Measurements from ENCODE around the gene ELAVL1.
A peak's percentile ranks its signal among the peaks of the same experiment; 100 is the strongest.
"Not testable (repeated sequence)": the region's sequence is repeated elsewhere in the genome, so short reads cannot be mapped to it uniquely, and the experiment has no call there.

The ELAVL1 gene

DNA sequence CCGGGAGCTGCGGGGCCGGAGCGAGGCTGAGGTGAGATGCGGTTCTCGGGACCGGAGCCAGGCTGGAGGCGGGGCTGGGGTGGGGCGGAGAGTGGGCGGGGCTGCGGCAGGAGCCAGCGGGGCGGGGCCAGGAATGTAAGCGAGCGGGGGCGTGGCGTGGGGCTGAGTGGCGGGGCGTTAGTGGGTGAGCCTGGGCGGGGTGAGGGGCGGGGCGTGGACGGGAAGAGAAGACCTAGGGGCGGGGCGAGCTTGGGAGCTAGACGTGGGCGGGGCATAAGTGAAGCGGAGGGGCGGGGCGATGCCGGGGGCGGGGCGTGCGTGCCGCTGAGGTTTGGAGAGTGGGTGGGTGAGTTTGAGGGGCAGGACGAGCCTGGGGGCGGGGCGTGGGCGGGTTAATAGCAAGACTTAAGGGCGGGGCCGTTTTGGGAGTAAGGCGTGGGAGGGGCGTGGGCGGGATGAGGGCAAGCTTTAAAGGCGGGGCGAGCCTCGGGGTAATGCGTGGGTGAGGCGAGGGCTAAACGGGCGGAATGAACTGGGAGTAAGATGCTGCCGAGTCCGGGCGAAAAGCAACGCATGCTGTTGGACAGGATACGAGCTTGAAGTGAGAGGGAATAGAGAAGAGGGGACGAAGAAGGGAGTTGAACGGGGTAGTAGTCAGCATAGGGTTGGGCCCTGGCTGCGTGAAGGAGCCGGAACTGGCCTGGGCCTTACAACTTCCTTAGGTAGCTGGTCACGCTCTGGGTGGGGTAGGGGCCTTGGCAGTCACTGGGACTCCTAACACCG, 84.7 kb downstream of the ELAVL1 start:
- peak; percentile 100 for DNase-seq

DNA sequence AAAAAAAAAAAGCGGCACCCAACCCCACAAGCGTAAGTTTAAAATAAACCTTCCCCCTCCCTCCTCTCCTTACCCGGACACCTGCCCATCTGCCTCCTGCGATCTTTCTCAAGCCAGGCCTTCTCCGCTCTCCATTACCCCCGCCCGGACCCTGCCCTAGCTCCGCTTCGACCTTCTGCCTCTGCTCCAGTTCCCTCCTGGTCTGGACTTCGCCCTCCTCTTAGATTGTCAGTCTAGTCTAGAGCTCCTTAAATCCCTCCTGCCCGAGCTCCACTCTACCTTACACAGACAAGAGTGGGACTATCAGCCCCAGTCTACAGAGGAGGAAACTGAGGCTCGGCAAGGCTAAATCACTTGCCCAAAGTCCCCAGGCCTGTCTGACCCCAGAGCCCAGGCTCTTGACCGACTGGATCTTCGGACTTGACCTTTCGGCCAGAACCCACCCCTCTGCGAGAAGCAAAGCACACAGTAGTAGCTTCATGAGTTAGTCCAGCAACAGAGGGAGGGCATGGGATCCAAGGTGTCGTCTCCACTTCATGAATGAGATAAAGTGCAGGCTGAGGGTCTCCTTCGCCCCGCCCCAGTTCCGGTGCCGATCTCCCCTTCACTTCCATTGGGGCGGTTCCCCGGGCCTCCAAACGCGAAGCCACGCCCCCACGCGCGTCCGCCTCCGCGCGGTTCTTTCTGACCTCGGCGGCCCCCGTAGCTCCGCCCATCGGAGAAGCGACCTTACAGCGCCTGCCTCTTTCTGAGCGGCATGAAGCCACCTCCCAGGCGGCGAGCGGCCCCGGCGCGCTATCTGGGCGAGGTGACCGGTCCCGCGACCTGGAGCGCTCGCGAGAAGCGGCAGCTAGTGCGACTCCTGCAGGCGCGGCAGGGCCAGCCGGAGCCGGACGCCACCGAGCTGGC, 85.6 kb downstream of the ELAVL1 start, which contains the start of gene SNAPC2:
SNAPC2 (plus strand) TSS at position 729 of the 909 bp plus-strand sequence; CDS start at position 758, 29 bp downstream.
- peak; percentile 98 for DNase-seq

DNA sequence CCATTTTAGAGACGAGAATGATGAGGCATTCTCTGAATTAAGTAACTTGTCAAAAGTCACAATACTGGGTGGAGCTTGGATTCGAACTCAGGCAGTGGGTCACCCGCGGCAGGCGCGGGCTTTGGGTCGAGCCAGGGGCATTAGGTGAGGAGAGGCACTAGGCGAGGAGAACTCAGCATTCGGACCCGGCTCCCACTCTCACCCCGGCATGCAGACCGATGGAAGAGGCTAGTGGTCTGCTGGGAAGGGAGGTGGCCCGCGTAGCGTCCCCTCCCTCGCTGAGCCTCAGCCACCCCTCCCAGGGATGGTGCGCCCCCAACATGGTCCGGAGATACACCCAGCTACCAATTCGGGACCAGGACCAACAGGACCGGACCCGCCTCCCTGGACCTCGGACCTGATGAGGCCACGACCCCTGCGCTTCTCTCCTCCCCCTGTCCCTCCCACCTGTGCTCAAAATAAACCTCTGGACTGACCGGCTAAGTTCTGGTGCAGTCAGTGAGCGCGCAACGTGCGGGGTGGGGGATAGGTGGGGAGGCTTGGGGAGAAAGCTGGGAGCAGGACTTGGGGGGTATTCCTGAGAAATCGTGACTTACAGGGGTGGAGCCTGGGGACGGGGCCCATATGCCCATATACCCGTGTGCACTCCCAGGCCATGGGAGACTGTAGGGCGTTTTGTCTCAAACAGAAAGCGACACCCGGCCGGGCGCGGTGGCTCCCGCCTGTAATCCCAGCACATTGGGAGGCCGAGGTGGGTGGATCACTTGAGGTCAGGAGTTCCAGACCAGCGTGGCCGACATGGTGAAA, 86.6 kb downstream of the ELAVL1 start:
- DNase-seq: no peak

DNA sequence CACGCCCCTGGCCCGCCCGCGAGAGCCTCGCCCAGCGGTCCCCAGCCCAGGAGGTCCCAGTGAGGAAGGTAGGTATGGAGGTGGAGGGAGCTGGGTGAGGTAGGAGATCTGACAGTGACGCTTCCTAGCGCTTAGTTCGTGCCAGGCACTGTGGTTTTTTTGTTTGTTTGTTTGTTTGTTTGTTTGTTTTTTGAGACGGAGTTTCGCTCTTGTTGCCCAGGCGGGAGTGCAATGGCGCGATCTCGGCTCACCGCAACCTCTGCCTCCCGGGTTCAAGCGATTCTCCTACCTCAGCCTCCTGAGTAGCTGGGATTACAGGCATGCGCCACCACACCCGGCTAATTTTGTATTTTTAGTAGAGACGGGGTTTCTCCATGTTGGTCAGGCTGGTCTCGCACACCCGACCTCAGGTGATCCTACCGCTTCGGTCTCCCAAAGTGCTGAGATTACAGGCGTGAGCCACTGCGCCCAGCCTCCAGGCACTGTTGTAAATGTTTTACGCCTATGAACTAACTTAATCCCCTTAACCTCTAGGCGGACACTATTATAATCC, 87.3 kb downstream of the ELAVL1 start:
- DNase-seq: not testable (repeated sequence)

DNA sequence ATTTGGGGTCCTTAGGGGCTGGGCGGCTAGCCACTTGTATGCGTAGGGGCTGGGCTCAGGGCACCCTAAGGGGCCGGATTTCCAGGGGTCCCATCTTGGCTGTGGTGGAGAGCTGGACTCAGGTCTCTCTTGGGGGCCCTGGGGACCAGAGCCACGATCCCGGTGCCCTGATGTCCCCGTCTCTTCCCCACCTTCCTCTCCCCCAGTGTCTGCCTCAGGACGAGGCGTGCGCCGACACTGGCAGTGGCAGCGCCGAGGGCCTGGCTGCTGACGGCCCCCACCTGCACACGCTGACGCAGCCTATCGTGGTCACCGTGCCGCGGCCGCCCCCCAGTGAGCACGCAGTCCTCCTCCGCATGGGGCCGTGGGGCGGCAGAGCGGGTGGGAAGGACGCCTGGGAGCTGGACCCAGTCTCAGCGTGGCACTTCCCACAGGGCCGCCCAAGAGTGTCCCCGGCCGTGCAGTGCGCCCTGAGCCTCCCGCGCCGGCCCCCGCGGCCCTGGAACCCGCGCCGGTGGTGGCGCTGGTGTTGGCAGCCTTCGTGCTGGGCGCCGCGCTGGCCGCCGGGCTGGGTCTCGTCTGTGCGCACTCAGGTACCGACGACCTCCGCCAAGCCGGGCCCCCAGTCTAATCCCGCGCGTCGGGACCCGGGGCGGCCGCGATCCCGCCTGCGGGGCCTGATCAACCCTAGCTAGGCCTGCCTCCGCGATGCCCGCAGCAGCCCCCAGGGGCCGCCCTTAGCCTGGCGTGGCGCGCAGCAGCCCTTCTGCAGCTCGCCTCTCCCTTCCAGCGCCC, 88.0 kb downstream of the ELAVL1 start:
- peak; percentile 66 for DNase-seq

DNA sequence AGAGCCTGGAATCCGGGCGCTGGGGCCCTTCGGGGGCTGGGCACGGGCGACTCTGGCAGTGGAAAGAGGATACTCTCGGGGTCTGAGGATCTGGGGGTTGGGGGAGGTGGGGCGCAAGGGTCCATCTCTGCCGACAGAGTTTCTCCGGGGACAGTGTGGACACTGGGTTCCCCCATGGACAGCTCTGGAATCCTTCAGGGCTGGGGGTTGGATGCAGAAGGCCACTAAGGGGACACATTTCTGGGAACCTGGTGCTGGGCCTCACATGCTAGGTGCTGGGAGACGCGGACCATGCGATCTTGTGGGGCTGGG, 88.5 kb downstream of the ELAVL1 start:
- no peak for DNase-seq

DNA sequence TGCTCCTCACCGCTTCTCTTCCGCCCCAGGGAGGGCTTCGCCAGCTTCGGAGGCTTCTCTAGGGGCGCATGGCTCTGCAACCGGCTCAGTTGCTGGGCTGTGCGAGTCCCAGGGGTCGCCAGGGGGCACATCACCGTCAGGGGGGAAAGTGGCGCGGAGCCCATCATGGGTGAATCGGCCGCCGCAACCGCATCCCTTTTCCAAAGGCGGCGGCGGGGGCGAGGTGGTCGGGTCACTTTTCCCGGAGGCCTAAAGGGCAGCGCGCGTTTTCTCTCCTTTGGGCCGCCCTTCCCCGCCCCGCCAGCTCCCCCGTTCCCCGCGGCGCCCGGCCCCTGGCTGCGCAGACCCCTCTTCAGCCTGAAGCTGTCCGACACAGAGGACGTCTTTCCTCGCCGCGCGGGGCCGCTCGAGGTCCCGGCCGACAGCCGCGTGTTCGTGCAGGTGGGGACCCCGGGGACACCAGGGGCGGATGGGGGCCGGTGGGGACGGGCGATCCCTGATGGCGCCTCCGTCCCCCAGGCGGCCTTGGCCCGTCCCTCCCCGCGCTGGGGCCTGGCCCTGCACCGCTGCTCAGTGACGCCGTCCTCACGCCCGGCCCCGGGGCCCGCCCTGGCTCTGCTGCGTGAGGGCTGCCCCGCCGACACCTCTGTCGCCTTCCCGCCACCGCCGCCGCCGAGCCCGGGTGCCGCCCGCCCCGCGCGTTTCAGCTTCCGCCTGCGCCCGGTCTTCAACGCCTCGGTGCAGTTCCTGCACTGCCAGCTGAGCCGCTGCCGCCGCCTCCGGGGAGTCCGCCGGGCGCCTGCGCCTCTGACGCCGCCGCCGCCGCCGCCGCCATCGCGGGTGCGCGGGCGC, 89.1 kb downstream of the ELAVL1 start:
- peak; percentile 59 for DNase-seq

DNA sequence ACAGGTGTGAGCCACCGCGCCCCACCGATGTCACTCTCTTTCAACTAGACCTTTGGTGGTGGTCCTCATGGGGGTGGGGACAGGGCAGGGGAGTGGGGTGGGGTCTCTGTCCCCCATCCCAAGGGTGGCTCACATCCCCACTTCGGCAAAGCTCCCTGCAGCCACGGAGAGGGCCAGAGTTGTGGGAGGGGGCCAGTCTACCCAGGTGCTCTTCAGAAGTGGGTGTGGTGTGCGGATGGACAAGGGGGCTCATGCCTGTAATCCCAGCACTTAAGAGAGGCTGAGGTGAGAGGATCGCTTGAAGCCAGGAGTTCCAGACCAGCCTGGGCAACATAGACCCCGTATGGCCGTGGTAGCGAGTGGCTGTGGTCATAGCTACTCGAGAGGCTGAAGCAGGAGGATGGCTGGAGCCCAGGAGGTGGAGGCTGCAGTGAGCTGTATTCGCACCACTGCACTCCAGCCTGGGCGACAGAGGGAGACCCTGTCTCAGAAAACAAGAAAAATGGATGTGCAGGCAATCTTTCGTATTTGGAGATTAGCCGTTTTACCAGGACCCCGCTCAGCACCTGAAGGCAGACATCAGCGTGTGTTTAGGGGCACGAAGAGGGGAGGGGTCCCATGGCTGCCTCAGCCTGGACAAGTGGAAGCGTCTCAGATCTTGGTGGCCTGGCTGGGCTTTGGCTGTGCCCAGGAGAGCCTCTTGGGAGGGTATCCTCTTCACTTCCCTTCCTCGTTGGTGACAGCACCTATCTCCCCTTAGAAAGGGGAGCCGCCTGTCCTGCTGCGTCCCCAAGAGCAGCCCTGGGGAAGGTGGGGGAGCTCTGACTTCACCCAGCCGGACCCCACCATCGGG, 90.0 kb downstream of the ELAVL1 start:
- no peak for DNase-seq

DNA sequence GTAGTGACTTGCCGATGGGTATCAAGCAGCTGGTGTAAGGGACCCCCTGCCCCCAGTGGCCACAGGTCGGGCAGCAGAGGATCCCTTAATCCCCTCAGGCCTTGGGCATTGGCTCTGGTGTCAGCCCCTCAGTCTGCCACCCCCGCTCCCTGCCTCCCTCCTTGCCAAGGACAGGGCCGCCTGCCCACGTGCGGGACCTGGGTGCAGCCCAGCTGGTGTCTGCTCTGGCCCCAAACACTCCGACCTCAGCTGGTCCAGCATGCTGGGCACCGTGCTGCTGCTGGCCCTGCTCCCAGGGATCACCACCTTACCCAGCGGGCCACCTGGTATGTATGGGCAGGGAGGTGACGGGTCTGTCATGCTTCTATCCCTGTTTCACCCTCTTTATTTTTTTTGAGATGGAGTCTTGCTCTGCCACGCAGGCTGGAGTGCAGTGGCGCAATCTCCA, 90.8 kb downstream of the ELAVL1 start, which contains the start of gene TGFBR3L:
TGFBR3L (plus strand) TSS at position 233 of the 448 bp plus-strand sequence.
- DNase-seq: no peak

DNA sequence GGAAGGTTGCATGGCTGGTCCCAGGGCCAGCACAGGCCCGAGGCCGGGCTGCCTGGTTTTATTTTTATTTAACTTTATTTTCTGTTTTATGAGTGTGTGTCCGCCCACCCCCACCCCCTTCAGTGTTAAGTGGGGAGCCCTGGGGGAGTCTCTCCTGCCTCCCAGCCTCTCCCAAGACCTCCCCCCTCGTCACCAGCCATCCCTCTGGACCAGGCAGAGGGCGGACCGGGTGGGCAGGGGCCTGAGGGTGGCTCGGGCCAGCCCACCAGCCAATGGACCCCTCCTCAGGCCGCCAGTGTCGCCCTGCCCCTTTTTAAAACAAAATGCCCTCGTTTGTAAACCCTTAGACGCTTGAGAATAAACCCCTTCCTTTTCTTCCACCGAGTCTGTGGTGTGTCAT, 91.3 kb downstream of the ELAVL1 start:
- DNase-seq: no peak

DNA sequence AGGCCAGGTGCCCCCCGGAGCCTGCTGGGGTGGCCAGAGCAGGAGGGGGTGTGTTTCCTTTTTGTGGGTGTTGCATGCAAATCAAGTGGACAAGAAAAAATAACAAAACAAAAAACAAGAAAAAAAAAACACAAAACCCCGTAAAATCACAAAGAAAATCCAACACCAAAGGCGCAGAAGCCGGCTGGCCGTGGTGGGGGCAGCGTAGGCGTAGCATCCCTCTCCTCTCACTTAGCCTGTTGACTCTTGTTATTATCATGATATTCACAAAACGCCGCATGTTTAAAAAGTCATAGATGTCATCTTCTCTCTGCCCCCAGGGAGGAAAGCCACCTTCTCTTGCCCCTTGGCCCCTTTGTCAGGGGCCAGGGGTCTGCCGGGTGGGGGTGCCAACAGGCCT, 91.8 kb downstream of the ELAVL1 start:
- no peak for DNase-seq

DNA sequence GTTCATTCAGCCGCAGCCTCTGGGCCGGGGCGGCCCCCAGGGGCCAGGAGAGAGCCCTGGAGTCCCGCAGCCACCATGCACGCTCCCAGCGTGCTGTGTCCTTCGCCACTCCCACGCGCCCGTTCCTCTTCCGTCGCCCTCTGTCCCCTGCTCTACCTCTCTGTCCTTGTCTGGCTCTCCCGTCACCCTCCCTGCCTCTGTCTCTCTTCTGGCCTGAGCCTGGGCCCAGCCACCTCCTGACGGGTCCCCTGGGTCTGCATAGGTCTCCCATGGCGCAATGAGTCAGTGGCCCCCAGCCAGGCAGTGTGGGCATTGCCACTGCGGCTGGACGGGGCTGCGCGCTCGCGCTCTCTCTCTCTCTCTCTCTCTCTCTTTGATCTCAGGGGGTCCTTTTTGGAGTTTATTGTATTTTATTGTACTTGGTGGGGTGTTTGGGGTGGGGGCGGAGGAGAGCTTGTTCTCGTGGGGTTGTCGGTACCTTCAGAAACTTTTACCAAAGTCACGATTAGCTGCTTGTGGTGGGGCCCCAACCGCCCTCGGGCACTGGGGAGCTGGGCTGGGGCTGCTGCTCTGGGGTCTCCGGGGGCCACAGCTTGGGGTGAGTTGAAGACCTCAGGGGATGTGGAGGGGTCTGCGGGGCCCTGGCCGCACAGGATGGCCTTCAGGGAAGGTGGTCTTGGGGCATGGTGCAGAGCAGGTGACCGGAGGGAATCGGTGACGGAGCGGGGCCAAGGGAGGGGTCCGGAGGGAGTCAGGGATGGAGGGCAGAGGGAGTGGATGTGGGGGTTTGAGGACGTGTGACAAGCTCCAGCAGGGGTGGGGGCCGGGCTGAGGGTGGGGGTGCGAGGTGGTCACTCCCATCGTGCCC, 92.5 kb downstream of the ELAVL1 start:
- DNase-seq: no peak

DNA sequence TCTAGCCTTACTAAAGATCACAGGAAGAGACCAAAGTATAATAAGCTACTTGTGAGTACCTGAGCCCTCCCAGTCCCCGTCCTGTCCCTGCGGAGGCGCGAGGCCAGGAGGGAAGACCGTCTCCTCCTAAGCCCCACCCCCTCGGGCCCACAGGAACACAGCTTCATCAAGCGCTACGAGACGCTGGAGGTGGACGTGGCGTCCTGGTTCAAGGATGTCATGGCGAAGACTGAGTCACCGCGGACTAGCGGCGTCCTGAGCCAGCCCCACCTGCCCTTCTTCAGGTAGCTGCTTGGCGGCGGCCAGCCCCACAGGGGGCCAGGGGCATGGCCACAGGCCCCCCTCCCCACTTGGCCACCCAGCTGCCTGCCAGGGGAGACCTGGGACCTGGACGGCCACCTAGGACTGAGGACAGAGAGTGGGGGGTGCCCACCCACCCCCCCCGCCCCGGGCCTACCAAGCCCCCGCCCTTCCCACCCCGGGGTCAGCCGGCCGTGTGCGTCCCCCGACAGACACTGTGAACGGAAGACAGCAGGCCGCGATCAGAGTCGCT, 93.2 kb downstream of the ELAVL1 start:
- DNase-seq: no peak

DNA sequence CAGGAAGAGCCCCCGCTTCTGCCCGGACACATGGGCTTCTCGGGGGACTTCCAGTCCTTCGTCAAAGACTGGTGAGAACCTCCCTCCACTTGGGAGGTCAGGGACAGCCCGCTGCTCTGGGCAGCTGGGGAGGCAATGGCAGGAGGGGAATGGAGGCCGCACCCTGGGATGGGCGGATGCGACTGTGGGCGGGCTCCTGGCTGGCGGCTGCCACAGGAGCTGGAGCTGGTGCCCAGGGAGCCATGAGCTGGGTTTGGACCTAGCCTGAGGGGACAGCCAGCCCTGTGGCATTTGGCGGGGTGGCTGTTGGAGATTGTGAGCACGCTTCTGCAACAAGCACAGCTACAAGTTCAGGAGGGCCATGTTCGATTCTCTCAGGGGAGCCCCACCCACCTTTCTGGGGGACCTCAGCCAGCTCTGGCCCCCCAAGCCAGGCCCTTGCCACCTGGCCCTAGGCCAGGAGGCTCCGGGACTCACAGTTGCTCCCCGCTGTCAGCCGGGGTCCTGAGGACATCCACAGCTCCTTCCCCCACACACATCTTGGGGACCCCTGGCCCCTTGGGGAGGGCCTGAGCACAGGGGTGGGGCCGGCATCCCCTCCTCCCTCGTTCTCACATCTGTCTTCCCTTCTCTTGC, 93.8 kb downstream of the ELAVL1 start:
- no peak for DNase-seq

DNA sequence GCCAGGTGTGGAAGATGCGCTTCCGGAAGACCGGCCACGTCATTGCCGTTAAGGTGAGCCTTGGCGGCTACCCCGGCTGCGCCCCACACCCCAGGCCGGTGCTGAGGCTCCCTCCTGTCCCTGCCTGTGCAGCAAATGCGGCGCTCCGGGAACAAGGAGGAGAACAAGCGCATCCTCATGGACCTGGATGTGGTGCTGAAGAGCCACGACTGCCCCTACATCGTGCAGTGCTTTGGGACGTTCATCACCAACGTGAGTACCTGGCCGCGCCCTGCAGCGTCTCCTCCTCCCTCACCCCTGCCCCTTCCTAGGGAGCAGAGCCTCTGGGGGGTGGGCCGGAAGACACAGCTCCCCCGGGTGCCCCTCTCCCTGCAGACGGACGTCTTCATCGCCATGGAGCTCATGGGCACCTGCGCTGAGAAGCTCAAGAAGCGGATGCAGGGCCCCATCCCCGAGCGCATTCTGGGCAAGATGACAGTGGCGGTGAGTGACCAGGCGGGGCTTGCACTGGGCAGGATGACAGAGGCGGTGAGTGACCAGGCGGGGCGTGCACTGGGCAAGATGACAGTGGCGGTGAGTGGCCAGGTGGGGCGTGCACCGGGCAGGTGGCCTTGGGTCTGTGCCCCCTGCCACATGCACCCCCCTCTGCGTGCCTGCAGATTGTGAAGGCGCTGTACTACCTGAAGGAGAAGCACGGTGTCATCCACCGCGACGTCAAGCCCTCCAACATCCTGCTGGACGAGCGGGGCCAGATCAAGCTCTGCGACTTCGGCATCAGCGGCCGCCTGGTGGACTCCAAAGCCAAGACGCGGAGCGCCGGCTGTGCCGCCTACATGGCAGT, 94.9 kb downstream of the ELAVL1 start:
- no peak for DNase-seq

DNA sequence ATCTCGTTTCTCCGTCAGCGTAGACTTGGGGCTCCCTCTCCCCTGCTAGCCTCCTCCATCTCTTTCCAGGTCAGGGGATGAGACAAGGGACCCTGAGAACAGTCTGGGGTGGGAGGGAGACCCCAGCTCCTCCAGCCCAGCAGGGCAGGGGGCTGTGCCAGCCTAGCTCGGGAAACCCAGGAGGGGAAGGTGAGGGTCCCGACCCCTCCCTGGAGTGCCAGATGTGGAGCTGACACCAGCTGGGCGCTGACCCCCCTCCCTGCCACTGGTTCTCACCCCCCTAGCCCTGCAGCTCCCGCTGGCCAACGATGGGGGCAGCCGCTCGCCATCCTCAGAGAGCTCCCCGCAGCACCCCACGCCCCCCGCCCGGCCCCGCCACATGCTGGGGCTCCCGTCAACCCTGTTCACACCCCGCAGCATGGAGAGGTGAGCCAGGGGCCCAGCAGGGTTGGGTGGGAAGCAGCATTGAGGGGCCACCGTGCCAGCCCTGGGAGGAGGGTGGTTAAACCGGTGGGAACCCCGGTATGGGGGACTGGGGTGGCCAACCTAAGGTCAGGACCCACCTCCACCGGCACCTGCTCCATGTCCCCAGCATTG, 95.9 kb downstream of the ELAVL1 start:
- DNase-seq: no peak

Measured in CD4-positive, alpha-beta T cell treated with Interleukin-6 for 4 hours (primary cell).